Progenitor cell of endocrine pancreas (in vitro differentiated cells): ENCODE results near the gene NRSN2. TPM values are rescaled to one million over a fixed set of nuclear protein-coding genes. Genes with fewer than 3 reads are reported as not detected.
"Not testable (repeated sequence)": the region's sequence is repeated elsewhere in the genome, so short reads cannot be mapped to it uniquely, and the experiment has no call there.

ENCODE experiments used
- DNase-seq: peaks from one replicate; pipeline ENCODE4 v3.0.0; 2021; ENCODE audit warnings: low spot score; ENCODE audit not compliant: unreplicated experiment
- H3K27ac Mint-ChIP-seq: 2 replicates; pipeline ENCODE4 v1.8.0; 2021; ENCODE audit warnings: mild to moderate bottlenecking, moderate library complexity, mixed read lengths
- H3K27me3 Mint-ChIP-seq: 2 replicates; pipeline ENCODE4 v1.8.0; 2021; ENCODE audit warnings: mixed read lengths
- H3K36me3 Mint-ChIP-seq: 2 replicates; pipeline ENCODE4 v1.8.0; 2022; ENCODE audit warnings: mixed read lengths; ENCODE audit not compliant: insufficient read depth
- H3K4me1 Mint-ChIP-seq: 2 replicates; pipeline ENCODE4 v1.8.0; 2021; ENCODE audit warnings: low read depth, mixed read lengths
- H3K4me3 Mint-ChIP-seq: 2 replicates; pipeline ENCODE4 v1.8.0; 2021; ENCODE audit warnings: low read depth, mild to moderate bottlenecking, moderate library complexity, mixed read lengths
- H3K9me3 Mint-ChIP-seq: 2 replicates; pipeline ENCODE4 v1.8.0; 2021; ENCODE audit warnings: low read depth, mixed read lengths
- CTCF ChIP-seq: fragments of 200-600 bp; sonication (generic); IDR thresholded peaks from one replicate; pipeline ENCODE4 v1.5.0; 2021; ENCODE audit warnings: antibody characterized with exemption, mild to moderate bottlenecking; ENCODE audit not compliant: unreplicated experiment
- total RNA-seq: library from RNA; stranded (reverse); gene quantifications from 2 replicates; pipeline ENCODE4 v1.2.1, GENCODE V29; 2021

NRSN2 gene
- total RNA-seq, 1 donor from 2014 or later: 33.0 TPM

GRCh38 chr20:328975-329695 is 17.8 kb upstream of the NRSN2 start:
- H3K27me3 Mint-ChIP-seq: no peaks in the 10 kb centered on the region
- peaks cover 23% of the 10 kb centered on the region for H3K4me1 Mint-ChIP-seq
- peak overlapping the region; percentile 71 for H3K27ac Mint-ChIP-seq
- peaks cover 2% of the 10 kb centered on the region for H3K36me3 Mint-ChIP-seq
- H3K9me3 Mint-ChIP-seq: no peaks in the 10 kb centered on the region
- TF ChIP-seq CTCF: no peak
- H3K4me3 Mint-ChIP-seq: peak overlapping the region; percentile 89
- no peak for DNase-seq

- Mint-ChIP-seq H3K4me3 (peak overlapping the region; percentile 41), H3K36me3 (peaks cover 2% of the 10 kb centered on the region), H3K4me1 (peaks cover 23% of the 10 kb centered on the region), H3K27me3 (no peaks in the 10 kb centered on the region), H3K27ac (no peak overlapping the region), H3K9me3 (no peaks in the 10 kb centered on the region)
- TF ChIP-seq CTCF: no peak
- DNase-seq: no peak
These were observed 17.1 kb upstream of the NRSN2 start for GRCh38 chr20:329851-330232.

GRCh38 chr20:330233-331149 is 16.4 kb upstream of the NRSN2 start:
- Mint-ChIP-seq H3K4me1 (peaks cover 23% of the 10 kb centered on the region), H3K36me3 (peaks cover 2% of the 10 kb centered on the region), H3K9me3 (no peaks in the 10 kb centered on the region), H3K27ac (no peak overlapping the region), H3K4me3 (peak overlapping the region; percentile 41), H3K27me3 (no peaks in the 10 kb centered on the region)
- DNase-seq: peak; percentile 33
- TF ChIP-seq CTCF: peak; percentile 86

- Mint-ChIP-seq H3K4me1 (peaks cover 6% of the 10 kb centered on the region), H3K36me3 (peaks cover 2% of the 10 kb centered on the region), H3K27ac (no peak overlapping the region), H3K4me3 (no peak overlapping the region), H3K27me3 (peaks cover 4% of the 10 kb centered on the region), H3K9me3 (no peaks in the 10 kb centered on the region)
- DNase-seq: no peak
- TF ChIP-seq CTCF: no peak
These were observed 12.3 kb upstream of the NRSN2 start for GRCh38 chr20:334578-334977.

- not testable (repeated sequence) for H3K9me3 Mint-ChIP-seq, H3K4me3 Mint-ChIP-seq, DNase-seq, H3K4me1 Mint-ChIP-seq, H3K27me3 Mint-ChIP-seq, H3K36me3 Mint-ChIP-seq, H3K27ac Mint-ChIP-seq
These were observed 10.9 kb upstream of the NRSN2 start for GRCh38 chr20:336040-336439.
